SK-N-MC (cell line): ENCODE results near the gene PACRG.

Source experiments
- DNase-seq: peaks from one replicate; pipeline ENCODE4 v3.0.0-alpha.2; 2011; ENCODE audit warnings: low read depth, low spot score
- H3K27ac ChIP-seq: fragments of 200-600 bp; sonication (generic); 2 replicates; pipeline ENCODE4 v1.5.1; 2016; ENCODE audit warnings: mixed run types
- H3K36me3 ChIP-seq: fragments of 200-600 bp; sonication (generic); 2 replicates; pipeline ENCODE4 v1.6.1; 2017; ENCODE audit warnings: antibody characterized with exemption, low read length, mixed read lengths; ENCODE audit not compliant: insufficient read depth
- H3K4me3 ChIP-seq: fragments of 200-600 bp; sonication (generic); 2 replicates; pipeline ENCODE4 v1.5.1; 2016
- H3K9ac ChIP-seq: fragments of 200-600 bp; sonication (generic); 2 replicates; pipeline ENCODE4 v1.8.0; 2017; ENCODE audit warnings: mixed run types, mixed read lengths; ENCODE audit not compliant: insufficient read length
- H3K9me3 ChIP-seq: fragments of 200-600 bp; sonication (generic); 2 replicates; pipeline ENCODE4 v1.6.1; 2017; ENCODE audit warnings: low read depth, mild to moderate bottlenecking, antibody characterized with exemption, low read length, moderate library complexity, mixed read lengths
- EZH2 ChIP-seq: fragments of 200-600 bp; sonication (generic); IDR thresholded peaks from one replicate; pipeline ENCODE4 v1.6.1; 2017; ENCODE audit warnings: antibody characterized with exemption
- FOXP2 ChIP-seq: optimal IDR thresholded peaks from 2 replicates; pipeline ENCODE3; 2011; ENCODE audit warnings: mild to moderate bottlenecking, moderate library complexity; ENCODE audit not compliant: insufficient read depth; ENCODE audit errors: extremely low read length, control extremely low read depth
- POLR2AphosphoS5 ChIP-seq: IDR thresholded peaks from 2 replicates; pipeline ENCODE4 v1.6.1; 2012; ENCODE audit warnings: mild to moderate bottlenecking, low read depth, low read length, borderline replicate concordance

Gene PACRG

DNA sequence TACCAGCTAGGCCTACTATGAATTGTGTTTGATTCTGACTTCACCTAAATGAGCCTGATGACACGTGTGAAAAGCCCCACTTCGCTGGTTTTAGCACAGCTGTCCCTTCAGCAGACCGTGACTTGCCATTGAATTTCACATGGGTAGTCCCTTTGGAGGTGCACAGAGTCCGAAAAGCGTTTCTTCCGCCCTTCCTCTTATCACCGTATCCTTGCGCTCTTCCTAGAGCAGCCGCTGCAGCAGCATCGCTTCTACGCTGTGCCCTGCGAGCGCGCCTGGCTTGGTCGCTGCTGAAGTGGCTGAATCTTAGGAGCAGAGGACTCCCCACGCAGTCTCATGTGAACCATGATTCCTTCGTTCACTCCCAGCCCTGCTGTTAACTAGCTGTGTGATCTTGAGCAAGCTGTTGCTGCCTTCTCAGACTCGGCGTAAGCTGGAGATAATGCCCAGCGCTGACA, 127.0 kb downstream of the PACRG start:
- Histone ChIP-seq H3K36me3 (no peaks in the 10 kb centered on the region), H3K27ac (no peak overlapping the region), H3K4me3 (no peak overlapping the region), H3K9me3 (no peaks in the 10 kb centered on the region), H3K9ac (no peak overlapping the region)
- DNase-seq = no peak
- no peak for TF ChIP-seq EZH2
- TF ChIP-seq POLR2AphosphoS5 = no peak
- TF ChIP-seq FOXP2 = no peak

GRCh38 chr6:162856885-162857284, 129.1 kb downstream of the PACRG start:
- no peaks in the 10 kb centered on the region for H3K9me3 ChIP-seq
- TF ChIP-seq POLR2AphosphoS5 (no peak), FOXP2 (no peak)
- H3K36me3 ChIP-seq = no peaks in the 10 kb centered on the region
- no peak overlapping the region for H3K4me3 ChIP-seq
- no peak for DNase-seq
- no peak overlapping the region for H3K27ac ChIP-seq
- no peak overlapping the region for H3K9ac ChIP-seq

DNA sequence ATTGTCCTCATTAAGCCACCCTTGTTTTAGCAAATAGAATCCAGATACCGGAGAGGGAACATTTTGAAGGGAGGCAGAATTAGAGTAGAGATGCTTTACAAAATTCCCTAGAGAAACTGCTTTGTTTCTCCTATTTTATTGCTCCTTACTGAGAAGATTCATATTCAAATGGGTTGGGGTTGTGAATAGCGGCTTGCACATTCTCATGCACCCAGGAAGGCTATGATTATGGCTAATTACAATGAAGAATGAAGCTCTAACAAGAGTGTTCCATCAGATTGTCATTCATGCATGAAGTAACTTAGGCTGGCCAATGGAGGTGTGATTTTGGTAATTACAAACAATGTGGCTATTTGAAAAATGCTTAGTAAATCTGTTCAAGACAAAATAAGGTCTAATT, 129.6 kb downstream of the PACRG start:
- no peak overlapping the region for H3K9ac ChIP-seq
- H3K9me3 ChIP-seq = no peaks in the 10 kb centered on the region
- no peak overlapping the region for H3K27ac ChIP-seq
- TF ChIP-seq FOXP2 (no peak), POLR2AphosphoS5 (no peak), EZH2 (no peak)
- no peak overlapping the region for H3K4me3 ChIP-seq
- H3K36me3 ChIP-seq = no peaks in the 10 kb centered on the region
- DNase-seq = no peak

GRCh38 chr6:162862462-162862861, 134.7 kb downstream of the PACRG start:
- Histone ChIP-seq H3K9ac (no peak overlapping the region), H3K27ac (no peak overlapping the region), H3K9me3 (no peaks in the 10 kb centered on the region), H3K4me3 (no peak overlapping the region), H3K36me3 (no peaks in the 10 kb centered on the region)
- no peak for DNase-seq
- no peak for TF ChIP-seq EZH2
- no peak for TF ChIP-seq POLR2AphosphoS5
- no peak for TF ChIP-seq FOXP2

DNA sequence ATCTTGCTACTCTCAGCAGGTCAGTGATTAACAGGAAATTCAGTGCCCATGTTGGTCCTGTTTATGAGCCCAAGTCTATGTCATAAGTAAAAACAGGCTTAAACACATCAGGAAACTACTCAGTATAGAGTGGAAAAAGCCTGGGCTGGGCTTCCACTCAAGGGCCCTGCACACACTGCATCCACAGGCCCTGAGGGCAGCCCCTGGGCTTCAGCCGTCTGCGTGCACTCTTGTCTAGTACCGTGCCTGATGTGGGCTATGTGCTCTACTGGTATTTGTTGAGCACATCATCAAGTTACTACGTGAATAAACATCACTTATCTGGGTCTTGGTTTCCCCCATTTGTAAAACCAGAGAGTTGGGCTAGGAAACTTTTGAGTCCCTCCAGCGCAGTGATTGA, 135.2 kb downstream of the PACRG start:
- TF ChIP-seq FOXP2 (no peak), EZH2 (no peak), POLR2AphosphoS5 (no peak)
- H3K9ac ChIP-seq = no peak overlapping the region
- DNase-seq = no peak
- H3K4me3 ChIP-seq = no peak overlapping the region
- no peak overlapping the region for H3K27ac ChIP-seq
- no peaks in the 10 kb centered on the region for H3K9me3 ChIP-seq
- H3K36me3 ChIP-seq = no peaks in the 10 kb centered on the region

DNA sequence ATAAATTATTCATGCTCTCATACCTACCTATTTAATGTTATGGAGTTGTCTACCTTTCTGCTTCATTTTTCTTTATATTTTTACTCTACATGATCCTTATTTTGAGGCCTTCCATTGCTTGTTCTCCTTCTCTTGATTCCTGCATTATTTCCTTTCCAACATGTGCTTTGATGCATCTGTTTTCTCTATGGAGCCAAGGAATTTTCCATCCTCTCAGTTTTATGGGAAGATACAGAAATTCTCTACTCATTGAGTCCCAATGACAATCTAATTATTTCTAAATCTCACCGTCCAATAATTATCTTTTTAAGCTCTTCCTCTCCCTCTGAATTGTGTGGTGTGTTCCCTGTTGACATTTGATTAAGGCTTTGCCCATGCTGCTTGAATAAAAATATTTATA, 136.0 kb downstream of the PACRG start:
- Histone ChIP-seq H3K4me3 (no peak overlapping the region), H3K9ac (no peak overlapping the region), H3K9me3 (no peaks in the 10 kb centered on the region), H3K27ac (no peak overlapping the region), H3K36me3 (no peaks in the 10 kb centered on the region)
- no peak for DNase-seq
- TF ChIP-seq EZH2 (no peak), FOXP2 (no peak), POLR2AphosphoS5 (no peak)

DNA sequence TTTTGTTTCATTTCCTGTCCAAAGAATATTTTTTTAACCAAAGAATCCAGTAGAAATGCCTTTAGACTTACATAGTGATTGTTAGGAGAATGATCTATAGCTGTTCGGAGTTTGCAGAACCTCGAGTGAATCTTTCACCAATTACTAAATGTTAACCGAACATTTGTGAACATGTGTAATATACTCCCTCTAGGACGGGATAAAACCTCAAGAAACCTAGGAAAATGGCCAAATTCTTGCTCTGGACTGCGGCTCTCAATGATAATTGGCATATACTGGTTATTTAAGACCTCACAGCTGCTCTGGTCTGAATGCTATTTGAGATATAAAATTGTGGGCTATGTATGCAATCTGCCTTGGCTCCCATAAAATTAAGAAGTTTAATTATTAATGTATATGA, 137.1 kb downstream of the PACRG start:
- Histone ChIP-seq H3K9me3 (no peaks in the 10 kb centered on the region), H3K9ac (no peak overlapping the region), H3K27ac (no peak overlapping the region), H3K4me3 (no peak overlapping the region), H3K36me3 (no peaks in the 10 kb centered on the region)
- TF ChIP-seq EZH2 (no peak), FOXP2 (no peak), POLR2AphosphoS5 (no peak)
- no peak for DNase-seq

DNA sequence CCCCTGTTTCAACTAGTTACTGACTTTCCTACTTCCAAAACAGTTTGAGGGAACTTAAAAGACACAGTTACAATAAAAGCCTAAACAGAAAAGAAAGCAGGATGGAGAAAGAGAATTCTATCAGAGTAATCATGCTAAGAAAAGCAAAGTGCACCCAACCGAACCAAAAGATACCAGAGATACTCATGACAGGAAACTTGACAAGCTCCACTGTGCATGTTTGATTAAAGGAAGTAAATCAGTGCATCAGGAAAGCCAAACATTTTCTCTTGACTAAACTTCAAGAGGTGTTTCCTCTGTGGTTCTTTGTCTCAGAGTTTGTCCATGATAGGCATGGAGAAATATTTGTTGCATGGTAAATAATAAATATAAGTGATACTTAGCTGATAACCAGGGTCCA, 138.9 kb downstream of the PACRG start:
- no peaks in the 10 kb centered on the region for H3K9me3 ChIP-seq
- DNase-seq = no peak
- no peak for TF ChIP-seq POLR2AphosphoS5
- no peak for TF ChIP-seq FOXP2
- TF ChIP-seq EZH2 = no peak
- no peak overlapping the region for H3K27ac ChIP-seq
- H3K36me3 ChIP-seq = no peaks in the 10 kb centered on the region
- H3K4me3 ChIP-seq = no peak overlapping the region
- H3K9ac ChIP-seq = no peak overlapping the region

GRCh38 chr6:162868397-162868796, 140.6 kb downstream of the PACRG start:
- Histone ChIP-seq H3K36me3 (no peaks in the 10 kb centered on the region), H3K4me3 (no peak overlapping the region), H3K9me3 (no peaks in the 10 kb centered on the region), H3K27ac (no peak overlapping the region), H3K9ac (no peak overlapping the region)
- TF ChIP-seq FOXP2 (no peak), POLR2AphosphoS5 (no peak), EZH2 (no peak)
- DNase-seq = no peak

DNA sequence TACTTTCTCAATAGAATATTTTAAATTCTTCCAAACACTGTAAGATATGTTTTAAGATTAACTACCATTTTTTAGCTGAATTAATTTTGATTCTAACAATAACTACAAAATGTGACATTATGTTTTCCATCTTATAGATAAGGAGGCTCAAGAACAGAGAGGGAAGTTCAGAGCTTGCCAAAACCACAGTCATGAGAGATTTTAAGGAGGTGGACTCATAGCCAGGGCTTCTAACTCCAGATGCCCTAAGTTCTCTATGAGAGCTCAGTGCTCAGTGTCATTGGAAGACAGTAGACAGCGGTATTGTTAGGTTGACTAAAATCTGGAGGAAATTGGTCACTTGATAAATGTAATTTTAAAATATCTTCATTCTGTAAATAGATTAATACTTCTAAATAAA, 144.2 kb downstream of the PACRG start:
- Histone ChIP-seq H3K36me3 (no peaks in the 10 kb centered on the region), H3K9ac (no peak overlapping the region), H3K4me3 (no peak overlapping the region), H3K27ac (no peak overlapping the region), H3K9me3 (no peaks in the 10 kb centered on the region)
- no peak for TF ChIP-seq POLR2AphosphoS5
- TF ChIP-seq FOXP2 = no peak
- TF ChIP-seq EZH2 = no peak
- no peak for DNase-seq
